Cortex of kidney (tissue), 1 donor: Measurements from ENCODE around the gene EXT2.

Experiments used
- DNase-seq: peaks from one replicate; lab custom pipeline; 2025; lab: John Stamatoyannopoulos, UW

EXT2 gene

GRCh38 chr11:44133335-44133946, 38.0 kb downstream of the EXT2 start:
- no peak for DNase-seq

GRCh38 chr11:44134625-44135024, 39.1 kb downstream of the EXT2 start:
- no peak for DNase-seq

GRCh38 chr11:44136176-44136945, 40.9 kb downstream of the EXT2 start:
- no peak for DNase-seq

GRCh38 chr11:44137057-44137456, 41.6 kb downstream of the EXT2 start:
- no peak for DNase-seq

- no peak for DNase-seq
These were observed 42.8 kb downstream of the EXT2 start for GRCh38 chr11:44138286-44138685.

- DNase-seq = no peak
These were observed 43.5 kb downstream of the EXT2 start for GRCh38 chr11:44138980-44139379.

GRCh38 chr11:44139565-44140330, 44.3 kb downstream of the EXT2 start:
- no peak for DNase-seq

GRCh38 chr11:44140372-44140771, 44.9 kb downstream of the EXT2 start:
- no peak for DNase-seq

- no peak for DNase-seq
These were observed 45.3 kb downstream of the EXT2 start for GRCh38 chr11:44140805-44141204.

- DNase-seq = no peak
These were observed 48.8 kb downstream of the EXT2 start for GRCh38 chr11:44143987-44144909.

- no peak for DNase-seq
These were observed 49.7 kb downstream of the EXT2 start for GRCh38 chr11:44145011-44145775.

- DNase-seq = no peak
These were observed 51.5 kb downstream of the EXT2 start for GRCh38 chr11:44146931-44147330.

- no peak for DNase-seq
These were observed 52.3 kb downstream of the EXT2 start for GRCh38 chr11:44147751-44148150.

- DNase-seq = no peak
These were observed 54.2 kb downstream of the EXT2 start for GRCh38 chr11:44149651-44150050.

GRCh38 chr11:44150401-44150800, 54.9 kb downstream of the EXT2 start:
- no peak for DNase-seq

- no peak for DNase-seq
These were observed 61.5 kb downstream of the EXT2 start for GRCh38 chr11:44157019-44157418.

GRCh38 chr11:44158384-44158783, 62.9 kb downstream of the EXT2 start:
- DNase-seq = no peak

- no peak for DNase-seq
These were observed 64.6 kb downstream of the EXT2 start for GRCh38 chr11:44159848-44160721.

GRCh38 chr11:44162004-44162403, 66.5 kb downstream of the EXT2 start:
- DNase-seq = no peak

- no peak for DNase-seq
These were observed 67.2 kb downstream of the EXT2 start for GRCh38 chr11:44162662-44163061.
